SHP77 treated with DMSO at 0.1 percent for 48 hours (cell line): ENCODE measurements around the gene TSSC4.
A peak's percentile ranks its signal among the peaks of the same experiment; 100 is the strongest.

Experiments
- DNase-seq: peaks from one replicate; lab custom pipeline; 2025; lab: John Stamatoyannopoulos, UW

Gene TSSC4

GRCh38 chr11:2386591-2386990 lies 14.0 kb upstream of the TSSC4 start:
- DNase-seq = no peak

GRCh38 chr11:2387266-2387987 lies 13.1 kb upstream of the TSSC4 start:
- DNase-seq = no peak

DNA sequence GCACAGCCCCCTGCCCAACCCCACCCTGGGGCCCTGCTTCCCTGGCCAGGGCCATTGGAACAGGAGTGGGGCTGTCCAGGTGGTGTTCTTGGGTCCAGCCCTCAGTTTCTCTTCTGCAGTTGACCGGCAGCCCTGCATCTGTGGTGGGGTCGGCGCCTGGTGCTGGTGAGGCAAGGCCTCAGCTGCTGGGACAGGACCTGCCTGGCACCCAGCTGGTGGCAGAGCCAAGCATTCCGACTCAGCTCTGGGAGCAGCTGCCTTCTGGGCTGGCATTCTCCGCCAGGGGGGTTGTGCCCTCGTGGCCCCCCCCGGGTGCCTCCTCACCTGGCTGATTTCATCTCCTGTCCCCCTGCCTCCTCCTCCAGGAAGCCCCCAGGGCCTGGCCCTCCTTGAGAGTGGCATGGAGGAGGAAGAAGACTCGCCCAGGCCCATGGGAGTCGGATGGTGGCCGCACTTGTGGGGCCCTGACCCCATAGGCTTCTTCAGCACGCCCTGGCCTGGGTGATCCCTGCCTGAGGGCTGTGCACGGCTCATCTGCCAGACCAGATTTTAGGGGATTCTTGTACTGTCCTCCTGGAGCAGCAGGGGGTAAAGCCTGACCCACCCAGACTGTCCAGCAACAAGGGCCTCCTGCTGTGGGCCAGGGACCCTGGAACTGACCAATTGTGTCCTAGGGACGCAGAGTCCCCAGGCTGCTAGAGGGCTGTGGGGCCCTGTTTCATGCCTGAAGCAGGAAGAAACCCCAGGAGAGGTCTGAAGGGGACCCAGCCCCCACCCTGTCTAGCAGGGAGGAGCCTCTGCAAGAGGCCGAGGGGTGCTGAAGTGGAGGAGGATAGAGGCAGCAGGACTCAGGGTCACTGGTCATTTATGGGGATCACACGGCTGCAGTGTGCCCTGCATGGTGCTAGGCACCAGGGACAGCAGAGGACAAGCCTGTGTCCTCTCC lies 11.8 kb upstream of the TSSC4 start:
- DNase-seq = no peak

DNA sequence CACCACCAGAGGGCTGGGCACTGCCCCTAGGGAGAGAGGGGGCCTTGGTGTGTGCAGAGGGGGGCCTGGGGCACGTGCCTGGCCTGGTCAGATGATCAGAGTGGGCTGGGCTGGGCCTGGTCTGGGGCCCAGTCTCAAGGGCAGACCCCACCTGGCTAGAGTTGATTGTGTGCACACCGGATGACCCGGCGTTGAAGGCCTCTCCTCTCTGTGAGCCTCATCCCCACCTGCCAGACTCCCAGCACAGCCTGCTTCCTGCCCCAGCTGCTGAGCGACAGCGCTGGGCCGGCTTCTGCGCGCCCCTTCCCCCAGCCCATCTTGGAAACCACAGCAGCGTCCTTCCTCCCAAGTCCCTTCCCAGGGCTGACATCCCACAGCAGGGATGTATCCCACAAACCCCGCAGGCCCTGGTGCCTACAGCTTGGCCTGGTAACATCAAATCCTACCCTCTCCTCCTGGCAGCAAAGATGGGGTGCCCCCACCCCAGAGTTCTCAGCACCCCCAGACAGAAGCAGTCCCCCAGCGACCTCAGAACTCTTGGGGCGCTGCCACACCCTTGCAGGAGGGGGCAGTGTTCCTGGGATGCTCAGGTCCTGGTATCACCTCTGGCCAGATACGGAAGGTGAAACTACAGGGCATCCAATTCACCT lies 11.0 kb upstream of the TSSC4 start:
- peak; percentile 18 for DNase-seq

DNA sequence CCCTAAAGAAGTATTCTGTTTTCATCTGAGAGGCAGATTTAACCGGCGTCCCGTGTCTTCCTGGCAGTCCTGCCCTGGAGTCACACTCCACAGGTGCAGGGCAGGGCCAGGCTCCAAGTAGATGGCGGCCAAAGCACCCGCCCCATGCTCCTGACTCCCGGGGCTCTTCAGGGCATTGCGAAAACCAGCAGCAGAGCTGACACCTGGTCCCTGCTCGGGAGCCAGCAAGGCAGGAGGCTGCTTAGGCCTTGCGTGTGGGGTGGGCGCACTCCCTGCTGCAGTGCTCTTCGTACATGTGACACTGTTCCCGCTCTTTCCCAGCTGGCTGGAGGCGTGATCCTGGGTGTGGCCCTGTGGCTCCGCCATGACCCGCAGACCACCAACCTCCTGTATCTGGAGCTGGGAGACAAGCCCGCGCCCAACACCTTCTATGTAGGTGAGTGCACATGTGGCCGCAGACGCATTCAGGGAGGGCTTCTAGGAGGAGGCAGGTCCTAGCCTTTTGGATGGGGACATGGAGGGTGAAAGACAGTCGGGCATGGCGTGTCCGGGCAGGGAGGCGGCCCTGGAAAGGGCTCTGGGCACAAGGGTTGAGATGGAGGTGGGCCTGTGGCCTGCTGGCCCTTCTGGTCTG lies 10.3 kb upstream of the TSSC4 start:
- DNase-seq = no peak

GRCh38 chr11:2390725-2391151 lies 9.8 kb upstream of the TSSC4 start:
- peak; percentile 42 for DNase-seq

- DNase-seq = no peak
These were observed 9.2 kb upstream of the TSSC4 start for GRCh38 chr11:2391181-2391975.

- no peak for DNase-seq
These were observed 8.2 kb upstream of the TSSC4 start for GRCh38 chr11:2392241-2392959.

DNA sequence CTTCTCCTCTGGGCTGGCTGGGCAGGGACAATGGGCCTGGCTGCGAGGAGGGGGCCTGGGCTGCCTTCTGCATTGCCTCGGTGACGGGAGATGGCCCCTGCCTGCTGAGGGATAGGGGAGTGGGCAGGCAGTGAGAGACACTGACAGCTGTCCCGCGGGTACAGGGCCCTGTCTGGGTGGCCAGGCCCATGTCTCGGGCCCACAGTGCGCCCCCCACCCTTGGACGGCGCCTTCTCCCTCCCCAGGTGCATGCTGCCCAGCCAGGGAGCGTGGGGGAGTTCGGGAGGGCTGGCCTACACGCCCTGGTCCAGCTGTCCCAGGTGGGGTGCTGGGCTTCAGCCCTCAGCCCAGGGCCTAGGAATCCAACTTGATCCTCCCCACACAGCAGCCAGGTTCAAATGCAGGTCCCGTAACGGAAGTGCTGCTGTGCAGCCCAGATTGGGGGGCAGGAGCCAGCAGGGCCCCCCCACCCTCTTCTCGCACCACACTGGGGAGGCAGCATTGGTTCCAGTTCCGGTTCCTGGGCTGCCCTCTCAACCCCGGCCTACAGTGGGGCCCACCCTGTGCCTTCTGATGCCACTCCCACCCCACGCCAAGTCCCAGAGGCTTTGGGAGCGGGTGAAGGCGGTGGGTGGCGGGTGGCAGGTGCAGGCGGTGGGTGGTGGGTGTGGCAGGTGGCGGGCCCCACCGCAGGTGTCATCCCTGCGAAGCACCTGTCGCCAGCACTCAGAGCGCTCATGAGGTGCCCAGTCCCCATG lies 7.3 kb upstream of the TSSC4 start:
- no peak for DNase-seq

DNA sequence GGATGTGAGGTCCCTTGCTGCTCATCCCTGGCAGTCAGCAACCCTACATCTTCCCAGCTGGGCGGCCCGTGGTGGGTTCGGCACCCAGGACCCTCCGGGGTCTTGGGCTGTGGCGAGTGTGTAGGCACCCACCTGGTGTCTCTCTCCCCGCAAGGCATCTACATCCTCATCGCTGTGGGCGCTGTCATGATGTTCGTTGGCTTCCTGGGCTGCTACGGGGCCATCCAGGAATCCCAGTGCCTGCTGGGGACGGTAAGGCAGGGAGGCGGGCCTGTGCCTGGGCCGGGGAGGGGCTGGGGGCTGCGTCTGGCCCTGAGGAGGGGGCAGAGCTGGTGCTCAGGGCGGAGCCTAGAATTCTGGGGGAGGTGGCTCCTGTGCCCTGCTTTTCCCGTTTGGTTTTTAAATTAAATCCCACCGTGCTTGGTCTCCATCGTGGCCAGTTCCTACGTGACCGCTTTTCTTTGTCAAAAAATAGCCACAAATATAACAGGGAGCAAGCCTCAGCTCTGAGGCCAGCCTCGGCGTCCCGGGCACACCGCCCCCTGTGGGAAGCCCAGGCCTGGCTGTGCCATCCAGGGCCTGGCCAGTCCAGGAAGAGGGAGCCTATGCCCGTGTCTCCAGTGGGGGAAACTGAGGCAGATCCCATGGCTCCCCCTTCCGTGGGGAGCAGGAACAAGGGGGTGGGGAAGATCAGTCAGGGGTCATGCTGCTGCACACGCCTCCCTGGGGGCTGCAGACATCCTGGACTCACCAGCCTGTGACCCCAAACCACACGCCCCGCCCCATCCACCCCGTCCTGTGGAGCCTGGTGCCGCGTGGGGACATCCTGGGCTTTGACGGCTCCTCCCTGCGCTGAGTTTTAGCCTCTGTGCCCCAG lies 6.4 kb upstream of the TSSC4 start:
- no peak for DNase-seq

GRCh38 chr11:2394818-2395105 lies 5.8 kb upstream of the TSSC4 start:
- no peak for DNase-seq

- no peak for DNase-seq
These were observed 5.3 kb upstream of the TSSC4 start for GRCh38 chr11:2395211-2395730.

GRCh38 chr11:2395856-2396255 lies 4.7 kb upstream of the TSSC4 start:
- DNase-seq = no peak

DNA sequence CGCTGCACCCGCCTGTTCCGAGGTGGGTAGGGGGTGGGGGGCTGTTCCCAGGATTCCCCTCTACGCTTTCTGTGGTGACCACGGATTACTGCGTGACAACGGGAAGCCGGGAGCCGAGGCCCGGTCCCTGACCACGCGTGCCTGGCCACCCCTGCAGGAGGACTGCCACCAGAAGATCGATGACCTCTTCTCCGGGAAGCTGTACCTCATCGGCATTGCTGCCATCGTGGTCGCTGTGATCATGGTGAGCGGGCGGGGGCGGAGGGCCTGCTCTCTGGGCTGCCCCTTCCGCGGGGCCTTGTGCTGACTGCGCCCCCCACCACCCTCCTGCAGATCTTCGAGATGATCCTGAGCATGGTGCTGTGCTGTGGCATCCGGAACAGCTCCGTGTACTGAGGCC lies 4.1 kb upstream of the TSSC4 start:
- no peak for DNase-seq

GRCh38 chr11:2397005-2397404 lies 3.5 kb upstream of the TSSC4 start:
- DNase-seq = no peak

GRCh38 chr11:2398664-2399355 lies 1.7 kb upstream of the TSSC4 start:
- DNase-seq = no peak

DNA sequence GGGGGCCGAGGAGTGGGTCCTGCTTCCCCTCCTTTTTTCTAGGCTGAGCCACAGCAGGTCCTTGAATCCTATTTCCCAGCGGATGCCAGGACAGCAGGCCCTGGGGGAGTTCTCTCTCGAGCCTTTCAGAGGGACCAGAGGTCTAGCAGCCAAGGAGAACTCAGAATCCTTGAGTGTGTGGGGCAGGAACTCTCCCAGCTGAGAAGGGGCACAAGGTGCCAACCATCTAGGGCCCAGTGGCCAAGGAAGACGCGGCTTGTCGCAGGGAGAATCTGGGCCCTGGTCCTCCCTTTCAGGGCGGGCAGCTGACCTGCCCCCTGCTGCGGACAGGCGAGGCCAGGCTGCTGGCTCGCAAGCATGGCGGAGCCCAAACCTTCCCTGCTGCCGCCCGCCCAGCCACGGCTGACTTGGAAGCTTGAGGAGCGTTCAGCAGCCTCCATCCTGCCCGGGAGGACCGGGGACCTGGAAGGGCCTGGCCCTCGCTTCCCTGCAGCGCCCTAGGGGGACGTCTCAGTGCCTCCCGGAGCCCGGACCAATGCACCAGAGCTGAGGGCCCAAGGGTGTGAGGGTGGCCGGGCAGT lies 972 bp upstream of the TSSC4 start:
- DNase-seq = no peak
